Measurements from ENCODE around the gene EIF6.

DNA sequence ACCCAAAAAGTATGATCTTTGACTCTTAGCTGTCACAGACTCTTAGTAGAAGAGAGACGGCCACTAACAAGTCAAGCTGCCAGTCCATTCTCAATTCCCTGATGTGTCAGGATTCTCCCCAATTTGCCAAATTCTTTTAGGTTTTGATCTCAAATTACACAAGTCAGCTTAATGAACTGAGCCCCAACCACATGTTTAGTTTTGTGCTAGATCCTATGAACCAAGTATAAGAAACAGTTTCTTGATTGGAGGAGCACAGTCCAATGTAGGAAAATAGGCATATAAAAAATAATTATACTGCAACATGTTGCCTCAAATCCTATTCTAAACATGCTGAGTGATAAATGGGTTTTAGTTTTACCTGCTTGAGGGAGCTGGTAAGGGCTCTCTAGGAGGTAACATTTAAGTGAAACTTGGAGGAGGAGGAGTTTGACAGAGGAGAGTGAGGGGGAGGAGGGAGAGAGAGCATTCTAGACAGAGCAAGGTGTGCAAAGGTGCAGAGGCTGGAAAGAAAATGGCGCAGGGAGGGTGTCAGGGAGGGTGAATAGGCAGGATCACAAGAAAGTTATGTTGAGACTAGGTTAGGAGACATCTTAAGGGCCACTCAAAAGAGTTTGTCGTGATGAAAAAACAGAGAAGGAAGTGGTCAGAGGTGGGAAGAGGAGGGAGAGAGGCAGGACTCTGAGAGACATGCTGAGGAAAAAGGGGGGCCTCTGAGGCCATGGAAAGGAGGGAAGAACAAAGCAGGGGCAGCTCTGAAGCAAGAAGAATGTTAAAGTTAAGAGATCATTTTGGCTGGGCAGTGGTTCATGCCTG is 30.5 kb upstream of the EIF6 start:
- TF ChIP-seq TAF1 (IDR thresholded peaks at IDR 0.05; ENCODE audit: low read depth, low read length): no peak
- TF ChIP-seq, protein P1, sequence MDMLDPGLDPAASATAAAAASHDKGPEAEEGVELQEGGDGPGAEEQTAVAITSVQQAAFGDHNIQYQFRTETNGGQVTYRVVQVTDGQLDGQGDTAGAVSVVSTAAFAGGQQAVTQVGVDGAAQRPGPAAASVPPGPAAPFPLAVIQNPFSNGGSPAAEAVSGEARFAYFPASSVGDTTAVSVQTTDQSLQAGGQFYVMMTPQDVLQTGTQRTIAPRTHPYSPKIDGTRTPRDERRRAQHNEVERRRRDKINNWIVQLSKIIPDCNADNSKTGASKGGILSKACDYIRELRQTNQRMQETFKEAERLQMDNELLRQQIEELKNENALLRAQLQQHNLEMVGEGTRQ (IDR thresholded peaks at IDR 0.05; ENCODE audit: low read length): no peak

All from H1 (cell line).